Uterus (tissue), 2 donors: ENCODE data around the gene NREP.

Experiments
- POLR2A ChIP-seq, 2 donors: fragments of 450-650 bp; IDR thresholded peaks; one replicate each; pipeline ENCODE4 v1.6.1; 2016; ENCODE audit warnings: antibody characterized with exemption in 2 of 2, mild to moderate bottlenecking in 1 of 2, moderate library complexity in 1 of 2
- TF ChIP-seq, protein P1 (sequence below), 4 experiments: fragments of 200-600 bp in 2 of 4; fragments of 450-650 bp in 2 of 4; sonication (generic) in 2 of 4; IDR thresholded peaks; one replicate each; pipeline ENCODE4 v1.5.1; 2016 to 2019; ENCODE audit warnings: antibody characterized with exemption in 4 of 4, mild to moderate bottlenecking in 2 of 4, moderate library complexity in 1 of 4

DNA sequence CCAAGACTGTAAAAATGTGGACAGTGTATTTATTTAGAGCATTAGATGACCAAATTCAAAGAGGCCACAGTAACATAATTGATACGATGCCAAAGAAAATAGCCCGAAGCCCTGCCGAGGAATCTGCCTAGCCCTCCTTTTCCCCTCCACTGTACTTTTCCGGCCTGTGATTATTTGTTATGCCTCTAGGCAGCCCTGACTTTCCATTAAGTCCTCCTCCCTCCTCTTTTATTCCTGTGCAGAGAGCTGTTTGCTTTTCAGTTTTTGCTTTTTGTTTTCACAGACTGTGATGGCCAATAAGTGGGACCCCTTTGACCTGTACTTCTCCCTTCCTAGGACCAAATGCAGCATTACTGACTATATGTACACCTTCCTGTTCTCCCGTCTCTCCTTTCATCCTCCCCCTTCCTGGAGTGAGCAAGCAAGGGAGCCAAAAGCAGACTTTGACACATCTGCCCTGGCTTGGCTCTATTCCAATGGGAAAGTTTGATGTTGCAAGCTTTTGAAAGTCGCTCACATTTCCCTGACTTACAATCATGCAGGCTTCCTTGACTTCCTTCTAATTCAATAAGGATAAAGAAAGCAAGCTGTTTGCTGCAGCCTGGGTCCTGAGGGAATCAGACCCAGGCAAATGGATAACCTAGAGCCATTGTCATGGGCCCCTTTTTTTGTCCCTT is 76.1 kb downstream of the NREP start:
- TF ChIP-seq, protein P1, sequence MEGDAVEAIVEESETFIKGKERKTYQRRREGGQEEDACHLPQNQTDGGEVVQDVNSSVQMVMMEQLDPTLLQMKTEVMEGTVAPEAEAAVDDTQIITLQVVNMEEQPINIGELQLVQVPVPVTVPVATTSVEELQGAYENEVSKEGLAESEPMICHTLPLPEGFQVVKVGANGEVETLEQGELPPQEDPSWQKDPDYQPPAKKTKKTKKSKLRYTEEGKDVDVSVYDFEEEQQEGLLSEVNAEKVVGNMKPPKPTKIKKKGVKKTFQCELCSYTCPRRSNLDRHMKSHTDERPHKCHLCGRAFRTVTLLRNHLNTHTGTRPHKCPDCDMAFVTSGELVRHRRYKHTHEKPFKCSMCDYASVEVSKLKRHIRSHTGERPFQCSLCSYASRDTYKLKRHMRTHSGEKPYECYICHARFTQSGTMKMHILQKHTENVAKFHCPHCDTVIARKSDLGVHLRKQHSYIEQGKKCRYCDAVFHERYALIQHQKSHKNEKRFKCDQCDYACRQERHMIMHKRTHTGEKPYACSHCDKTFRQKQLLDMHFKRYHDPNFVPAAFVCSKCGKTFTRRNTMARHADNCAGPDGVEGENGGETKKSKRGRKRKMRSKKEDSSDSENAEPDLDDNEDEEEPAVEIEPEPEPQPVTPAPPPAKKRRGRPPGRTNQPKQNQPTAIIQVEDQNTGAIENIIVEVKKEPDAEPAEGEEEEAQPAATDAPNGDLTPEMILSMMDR (IDR thresholded peaks at IDR 0.05) = no peak
- no peak for TF ChIP-seq POLR2A (IDR thresholded peaks at IDR 0.05)
